ENCODE measurements around the gene ZCCHC17.

DNA sequence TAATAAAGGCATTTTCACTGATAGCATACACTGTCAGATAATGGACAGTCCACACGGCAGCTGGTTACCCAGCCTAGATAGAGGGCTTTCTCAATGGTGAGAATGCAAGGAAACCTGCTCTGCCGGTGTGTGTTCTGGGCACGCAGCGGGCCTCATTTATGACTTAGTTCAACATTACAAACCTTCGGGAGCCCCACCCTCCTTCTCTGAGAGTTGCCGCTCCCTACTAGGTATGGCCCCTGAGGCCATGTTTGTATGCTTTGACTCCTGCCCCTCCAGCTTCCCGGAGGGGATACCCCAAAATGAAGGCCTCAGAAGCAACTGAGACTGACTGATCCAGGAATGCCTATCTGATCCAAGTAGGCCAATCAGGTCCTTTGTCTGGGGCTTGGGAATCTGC lies 93.2 kb downstream of the ZCCHC17 start:
- TF ChIP-seq CTCF (IDR thresholded peaks at IDR 0.05; ENCODE audit: borderline replicate concordance, extremely low read depth, low read length, poor library complexity, severe bottlenecking), result no peak
- no peak for TF ChIP-seq EZH2 (IDR thresholded peaks at IDR 0.05; ENCODE audit: borderline replicate concordance, low read depth, low read length, severe bottlenecking)
